T-cell (primary cell): ENCODE data around the gene CTSA. TPM values are rescaled to one million over a fixed set of nuclear protein-coding genes. Genes with fewer than 3 reads are reported as not detected.

ENCODE experiments used
- ATAC-seq, 4 experiments: fragments of 200-7000 bp in 3 of 4; fragments of 150-1000 bp in 1 of 4; cut with Tn5 transposase; replicated peaks in 1 of 4; 1 replicate in 3 of 4; 2 replicates in 1 of 4; pipeline ENCODE4 v1.10.0; 2021; ENCODE audit warnings: moderate library complexity in 3 of 4, mild to moderate bottlenecking in 2 of 4, moderate number of reproducible peaks in 1 of 4
- CTCF ChIA-PET, 2 donors: fragments of 300-600 bp; sonication (Branson Sonifier 250); formaldehyde crosslinking; loops; one replicate each; lab custom pipeline; 2022; ENCODE audit warnings: antibody characterized with exemption in 2 of 2; lab: Charles Lee
- POLR2A ChIA-PET, 2 donors: fragments of 300-600 bp; sonication (Branson Sonifier 250); formaldehyde crosslinking; loops; one replicate each; lab custom pipeline; 2022; ENCODE audit warnings: antibody characterized with exemption in 2 of 2; lab: Charles Lee
- DNase-seq, 35 experiments: peaks; one replicate each; pipeline versions ENCODE4 v3.0.0 to v3.0.0-alpha.2; 2013 to 2023
- H3K27ac ChIP-seq: one replicate; pipeline ENCODE4 v1.5.1; 2013; ENCODE audit warnings: low read length
- H3K27me3 ChIP-seq, 2 experiments: replicated peaks in 1 of 2; 1 replicate in 1 of 2; 2 replicates in 1 of 2; pipeline versions ENCODE4 v1.6.1 to v1.7.0; 2013; ENCODE audit warnings: low read length in 1 of 2, mixed read lengths in 1 of 2; ENCODE audit not compliant: control insufficient read depth in 2 of 2, insufficient read depth in 2 of 2; ENCODE audit errors: extremely low read depth in 1 of 2
- H3K36me3 ChIP-seq, 2 donors: 1 replicate in 1 of 2; 2 replicates in 1 of 2; pipeline versions ENCODE4 v1.6.1 to v1.7.0; 2013; ENCODE audit warnings: low read length in 1 of 2; ENCODE audit not compliant: control insufficient read depth in 2 of 2, insufficient read depth in 1 of 2; ENCODE audit errors: extremely low read depth in 1 of 2
- H3K4me1 ChIP-seq, 2 experiments: 1 replicate in 1 of 2; 2 replicates in 1 of 2; pipeline versions ENCODE4 v1.6.1 to v1.7.0; 2013; ENCODE audit warnings: low read length in 2 of 2, mixed read lengths in 1 of 2; ENCODE audit not compliant: insufficient read depth in 2 of 2, control insufficient read depth in 1 of 2; ENCODE audit errors: extremely low read depth in 1 of 2
- H3K4me3 ChIP-seq, 2 donors: 1 replicate in 1 of 2; 2 replicates in 1 of 2; pipeline versions ENCODE4 v1.5.1 to v1.7.0; 2013; ENCODE audit warnings: mild to moderate bottlenecking in 2 of 2, low read length in 1 of 2, moderate library complexity in 1 of 2; ENCODE audit not compliant: control insufficient read depth in 1 of 2; ENCODE audit errors: extremely low read depth in 1 of 2
- H3K9me3 ChIP-seq: 2 replicates; pipeline ENCODE4 v1.7.0; 2013
- H3K27ac Mint-ChIP-seq, 2 donors: one replicate each; pipeline ENCODE4 v1.8.0; 2020 to 2021; ENCODE audit warnings: mild to moderate bottlenecking in 2 of 2, mixed read lengths in 2 of 2
- H3K27me3 Mint-ChIP-seq, 2 donors: one replicate each; pipeline ENCODE4 v1.8.0; 2021 to 2022; ENCODE audit warnings: mixed read lengths in 2 of 2
- H3K36me3 Mint-ChIP-seq: one replicate; pipeline ENCODE4 v1.8.0; 2021; ENCODE audit warnings: mixed read lengths
- H3K4me1 Mint-ChIP-seq, 3 donors: one replicate each; pipeline ENCODE4 v1.8.0; 2020 to 2022; ENCODE audit warnings: mixed read lengths in 3 of 3, mild to moderate bottlenecking in 1 of 3
- H3K4me3 Mint-ChIP-seq, 3 donors: one replicate each; pipeline ENCODE4 v1.8.0; 2020 to 2022; ENCODE audit warnings: mild to moderate bottlenecking in 3 of 3, mixed read lengths in 3 of 3, moderate library complexity in 3 of 3
- H3K9me3 Mint-ChIP-seq, 3 donors: one replicate each; pipeline ENCODE4 v1.8.0; 2020 to 2022; ENCODE audit warnings: mixed read lengths in 3 of 3
- WGBS: methylation state at CpG from one replicate; pipeline ENCODE4 v1.1.5; 2013; ENCODE audit warnings: missing lambda C conversion rate; ENCODE audit not compliant: insufficient coverage; 5-methylcytosine and 5-hydroxymethylcytosine counted together
- total RNA-seq, 35 experiments: library from RNA in 6 of 35; stranded (reverse) in 6 of 35; fragments of 120-200 nt in 1 of 35; gene quantifications; one replicate each; pipeline versions ENCODE4 v1.2.1 to v1.2.4 and lab custom pipeline; 2013 to 2026

CTSA gene
- total RNA-seq, 5 donors from 2014 or later (not counting 1 experiment from before 2014, with no cell fraction given), result 55.5 to 101 (median 85.1) TPM

- Histone ChIP-seq H3K4me3 (no peak overlapping the region), H3K9me3 (no peaks in the 10 kb centered on the region), H3K4me1 (no peaks in the 10 kb centered on the region), H3K27me3 (no peaks in the 10 kb centered on the region), H3K36me3 (peaks cover 19 to 61% of the 10 kb centered on the region in 2 donors), H3K27ac (no peak overlapping the region)
- ATAC-seq (no peak), DNase-seq (no peak)
- CTCF ChIA-PET, result no interaction called here
- Mint-ChIP-seq H3K27ac (no peak overlapping the region), H3K4me3 (no peak overlapping the region), H3K9me3 (no peaks in the 10 kb centered on the region), H3K36me3 (peaks cover 42% of the 10 kb centered on the region), H3K4me1 (peaks cover under 1 to 6% (median 5%) of the 10 kb centered on the region in 3 donors), H3K27me3 (no peaks in the 10 kb centered on the region)
- 99% methylated on average over 8 of the region's 8 CpGs for WGBS
- POLR2A ChIA-PET, result no interaction called here
Measured at GRCh38 chr20:45848421-45848820, 42.7 kb upstream of the CTSA start.

- Mint-ChIP-seq H3K36me3 (peaks cover 40% of the 10 kb centered on the region), H3K27ac (no peak overlapping the region)
- H3K36me3 ChIP-seq, result peaks cover 13 to 60% of the 10 kb centered on the region in 2 donors
Measured at GRCh38 chr20:45848969-45849582, 42.1 kb upstream of the CTSA start.

GRCh38 chr20:45850238-45850637, 40.9 kb upstream of the CTSA start:
- CTCF ChIA-PET, result no interaction called here
- no peak overlapping the region for H3K4me3 Mint-ChIP-seq
- Histone ChIP-seq H3K27me3 (no peaks in the 10 kb centered on the region), H3K9me3 (no peaks in the 10 kb centered on the region), H3K4me1 (peaks cover 0 to 9% of the 10 kb centered on the region in 2 experiments), H3K36me3 (peaks cover 9 to 57% of the 10 kb centered on the region in 2 donors), H3K4me3 (no peak overlapping the region), H3K27ac (no peak overlapping the region)
- H3K27me3 Mint-ChIP-seq, result no peaks in the 10 kb centered on the region
- peaks cover 15 to 21% (median 21%) of the 10 kb centered on the region in 3 donors for H3K4me1 Mint-ChIP-seq
- no peak overlapping the region for H3K27ac Mint-ChIP-seq
- POLR2A ChIA-PET, result no interaction called here
- no peaks in the 10 kb centered on the region for H3K9me3 Mint-ChIP-seq
- DNase-seq (no peak), ATAC-seq (no peak)
- peaks cover 33% of the 10 kb centered on the region for H3K36me3 Mint-ChIP-seq
- 100% methylated on average over 1 of the region's 2 CpGs for WGBS

More at GRCh38 chr20:45848969-45849582, 42.1 kb upstream of the CTSA start:
- ChIA-PET CTCF (interaction anchor here in 1 of 2 donors (0.6 kb wide), 1 partner anchor 833 kb away, joined by 3 read pairs; no protein-coding TSS in a partner anchor), POLR2A (no interaction called here)
- Histone ChIP-seq H3K4me3 (no peak overlapping the region), H3K27me3 (no peaks in the 10 kb centered on the region), H3K27ac (no peak overlapping the region), H3K4me1 (no peaks in the 10 kb centered on the region), H3K9me3 (no peaks in the 10 kb centered on the region)
- WGBS, result 100% methylated on average over 3 of the region's 8 CpGs
- Mint-ChIP-seq H3K27me3 (no peaks in the 10 kb centered on the region), H3K4me1 (peaks cover 6 to 11% (median 11%) of the 10 kb centered on the region in 3 donors), H3K9me3 (no peaks in the 10 kb centered on the region), H3K4me3 (no peak overlapping the region)
- DNase-seq (no peak), ATAC-seq (no peak)

- peaks cover 0 to 15% of the 10 kb centered on the region in 2 experiments for H3K4me1 ChIP-seq
- Mint-ChIP-seq H3K36me3 (peaks cover 29% of the 10 kb centered on the region), H3K27ac (no peak overlapping the region), H3K27me3 (no peaks in the 10 kb centered on the region), H3K4me1 (peaks cover 20 to 27% (median 26%) of the 10 kb centered on the region in 3 donors), H3K9me3 (no peaks in the 10 kb centered on the region), H3K4me3 (no peak overlapping the region)
- no peaks in the 10 kb centered on the region for H3K27me3 ChIP-seq
- CTCF ChIA-PET, result no interaction called here
- ATAC-seq (no peak), DNase-seq (no peak)
- no peak overlapping the region for H3K4me3 ChIP-seq
- H3K36me3 ChIP-seq, result peaks cover 6 to 51% of the 10 kb centered on the region in 2 donors
- H3K27ac ChIP-seq, result no peak overlapping the region
- no CpG with 5 or more reads among the region's 1 CpG for WGBS
- no peaks in the 10 kb centered on the region for H3K9me3 ChIP-seq
- POLR2A ChIA-PET, result no interaction called here
Measured at GRCh38 chr20:45850926-45851325, 40.2 kb upstream of the CTSA start.

GRCh38 chr20:45851501-45851900, 39.6 kb upstream of the CTSA start:
- Mint-ChIP-seq H3K4me3 (no peak overlapping the region), H3K9me3 (no peaks in the 10 kb centered on the region), H3K36me3 (peaks cover 24% of the 10 kb centered on the region), H3K4me1 (peaks cover 26 to 32% (median 30%) of the 10 kb centered on the region in 3 donors), H3K27ac (no peak overlapping the region), H3K27me3 (no peaks in the 10 kb centered on the region)
- ATAC-seq (no peak), DNase-seq (no peak)
- no peaks in the 10 kb centered on the region for H3K9me3 ChIP-seq
- ChIA-PET CTCF (interaction anchor here in 1 of 2 donors (0.7 kb wide), 1 partner anchor 557 kb away, joined by 3 read pairs; no protein-coding TSS in a partner anchor), POLR2A (no interaction called here)
- H3K4me1 ChIP-seq, result peaks cover 4 to 21% of the 10 kb centered on the region in 2 experiments
- no peaks in the 10 kb centered on the region for H3K27me3 ChIP-seq
- no peak overlapping the region for H3K27ac ChIP-seq
- no peak overlapping the region for H3K4me3 ChIP-seq
- peaks cover 6 to 45% of the 10 kb centered on the region in 2 donors for H3K36me3 ChIP-seq

GRCh38 chr20:45852326-45852725, 38.8 kb upstream of the CTSA start:
- peaks cover 32 to 36% (median 34%) of the 10 kb centered on the region in 3 donors for H3K4me1 Mint-ChIP-seq
- ChIA-PET POLR2A (no interaction called here), CTCF (no interaction called here)
- no peak overlapping the region for H3K4me3 ChIP-seq
- H3K27ac ChIP-seq, result no peak overlapping the region
- H3K27me3 Mint-ChIP-seq, result no peaks in the 10 kb centered on the region
- no peaks in the 10 kb centered on the region for H3K9me3 ChIP-seq
- no peak overlapping the region for H3K27ac Mint-ChIP-seq
- ATAC-seq (no peak), DNase-seq (no peak)
- peaks cover 6 to 38% of the 10 kb centered on the region in 2 donors for H3K36me3 ChIP-seq
- WGBS, result 100% methylated on average over 6 of the region's 6 CpGs
- peaks cover 24% of the 10 kb centered on the region for H3K36me3 Mint-ChIP-seq
- H3K4me1 ChIP-seq, result peaks cover 6 to 25% of the 10 kb centered on the region in 2 experiments
- H3K4me3 Mint-ChIP-seq, result no peak overlapping the region
- H3K9me3 Mint-ChIP-seq, result no peaks in the 10 kb centered on the region
- no peaks in the 10 kb centered on the region for H3K27me3 ChIP-seq
